NCI-H2107 treated with DMSO at 0.1 percent for 48 hours (cell line): ENCODE data around the gene HES4.

Source experiments
- DNase-seq: peaks from one replicate; lab custom pipeline; 2025; ENCODE audit not compliant: unreplicated experiment; lab: John Stamatoyannopoulos, UW

Gene HES4

DNA sequence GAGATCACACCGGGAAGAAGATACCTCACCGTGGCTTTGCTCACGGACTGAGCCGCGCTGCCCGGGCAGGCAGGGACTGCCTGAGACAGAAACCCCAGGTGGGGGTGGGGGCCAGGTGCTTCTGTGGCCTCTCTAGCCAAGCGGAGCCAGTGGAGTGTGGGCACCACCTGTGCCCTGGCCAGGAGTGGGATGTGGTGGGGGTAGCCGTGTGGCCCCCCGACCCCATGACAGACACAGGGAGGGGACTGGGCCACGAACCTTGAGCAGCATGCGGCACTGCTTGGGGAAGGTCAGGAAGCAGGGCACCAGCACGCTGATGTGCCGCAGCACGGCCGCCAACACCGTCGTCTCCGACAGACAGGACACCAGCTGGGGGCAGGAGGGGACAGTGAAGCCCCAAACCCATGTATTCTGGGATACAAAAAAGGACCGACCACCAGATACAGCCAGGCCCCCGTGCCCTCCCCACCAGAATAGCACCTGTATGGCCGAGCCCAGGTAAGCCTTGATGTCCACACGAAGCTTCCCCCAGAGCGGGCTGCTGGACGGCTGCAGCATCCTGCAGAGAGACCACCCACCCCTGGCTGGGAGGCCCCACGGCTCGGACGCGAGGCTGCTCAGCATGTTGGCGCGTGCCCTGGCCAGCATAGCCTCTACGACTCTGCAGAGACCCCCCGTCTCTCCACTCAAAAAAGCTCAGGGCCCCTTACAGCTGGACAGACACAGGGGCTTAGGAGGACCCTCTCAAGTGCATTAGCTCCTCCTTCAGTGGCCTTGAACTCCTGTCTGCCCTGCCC lies 46.2 kb downstream of the HES4 start:
- no peak for DNase-seq

DNA sequence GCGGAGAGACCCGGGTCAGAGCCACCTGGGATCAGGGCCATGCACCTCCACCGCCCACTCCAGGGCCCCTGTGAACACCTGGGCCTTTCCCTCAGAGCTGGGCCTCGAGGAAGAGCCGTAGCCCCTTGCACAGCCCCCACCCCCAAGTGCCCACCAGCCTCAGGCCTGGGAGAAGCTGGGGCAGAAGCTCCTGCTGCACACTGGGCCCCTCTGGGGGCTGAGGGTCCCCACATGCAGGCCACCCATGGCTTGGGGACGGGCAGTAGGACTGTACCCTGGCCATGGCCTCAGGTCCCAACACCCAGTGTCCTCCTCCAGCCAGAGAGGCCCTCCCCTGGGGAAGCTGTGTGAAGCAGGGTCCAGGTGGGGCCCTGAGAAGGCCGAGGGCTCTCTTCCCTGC lies 47.3 kb downstream of the HES4 start:
- no peak for DNase-seq

DNA sequence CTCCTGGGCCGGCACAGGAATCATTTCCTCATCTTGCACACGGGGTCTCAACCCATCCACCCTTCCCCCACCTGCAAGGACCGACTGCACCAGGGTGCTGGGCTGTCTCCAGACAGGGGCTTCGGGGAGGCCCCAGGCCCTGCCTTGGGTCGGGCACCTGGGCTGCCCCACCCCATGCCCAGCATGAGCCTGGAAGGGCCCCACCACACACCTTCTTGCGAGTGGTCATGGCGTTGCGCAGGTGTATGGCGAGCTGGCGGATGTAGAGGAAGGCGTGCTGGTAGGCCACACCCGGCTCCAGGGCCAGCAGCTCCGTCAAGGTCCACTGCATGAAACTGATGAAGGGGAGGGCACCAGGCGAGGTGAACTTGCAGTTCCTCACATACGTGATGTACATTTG lies 47.7 kb downstream of the HES4 start:
- no peak for DNase-seq

DNA sequence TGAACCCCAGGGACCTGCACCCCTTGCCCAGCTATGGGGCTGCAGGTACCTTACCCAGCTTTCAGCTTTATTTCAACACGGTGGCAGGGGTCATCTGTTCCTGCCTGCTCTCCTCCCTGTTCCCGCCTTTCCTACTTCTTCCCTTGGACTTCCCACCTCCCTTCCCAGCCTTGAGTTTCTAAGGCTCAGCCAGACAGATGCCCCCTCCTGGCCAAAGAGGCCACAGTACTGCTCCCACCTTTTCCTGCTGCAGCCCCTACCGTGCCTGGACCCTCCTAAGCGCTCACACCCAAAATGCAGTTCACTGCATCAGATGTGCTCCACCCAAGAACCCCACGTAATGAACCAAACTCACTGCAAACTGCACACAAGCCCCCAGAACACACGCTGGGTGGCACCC lies 48.5 kb downstream of the HES4 start:
- no peak for DNase-seq

DNA sequence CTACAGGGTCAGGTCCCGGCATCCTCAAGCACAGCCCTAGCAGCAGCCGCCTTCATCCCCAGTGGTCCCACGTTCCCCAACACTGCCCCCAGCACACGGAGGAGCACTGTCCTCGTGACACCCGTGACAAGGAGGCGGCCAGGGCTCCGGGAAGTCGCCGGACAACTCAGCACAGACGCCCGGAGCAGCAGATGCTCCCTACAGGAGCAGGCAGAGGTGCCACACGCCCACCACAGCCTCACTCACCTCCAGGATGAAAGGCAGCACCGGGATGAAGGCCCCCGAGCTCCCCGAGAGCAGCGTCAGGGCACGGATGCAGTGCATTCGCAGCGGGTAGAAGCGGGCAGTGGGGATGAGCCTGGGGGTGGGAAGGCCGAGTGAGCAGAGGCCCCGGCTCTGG lies 49.0 kb downstream of the HES4 start:
- DNase-seq: no peak

DNA sequence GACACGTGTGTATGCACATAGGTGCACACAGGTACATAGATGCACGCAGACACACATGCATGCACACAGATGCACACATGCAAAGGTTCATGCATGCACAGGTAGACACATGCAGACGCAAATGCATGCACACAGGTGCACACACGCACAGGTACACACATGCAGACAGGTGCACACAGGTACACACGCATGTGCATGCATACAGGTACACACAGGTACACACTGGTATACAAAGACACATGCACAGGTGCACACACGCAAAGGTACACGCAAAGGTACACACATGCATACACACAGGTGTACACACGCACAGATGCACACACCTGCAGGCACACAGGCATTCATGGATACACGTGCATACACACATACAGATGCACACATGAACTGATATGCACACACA lies 49.6 kb downstream of the HES4 start:
- no peak for DNase-seq
